ENCODE data around the gene EPB41. TPM values are rescaled to one million over a fixed set of nuclear protein-coding genes. Genes with fewer than 3 reads are reported as not detected.
"Not testable (repeated sequence)": the region's sequence is repeated elsewhere in the genome, so short reads cannot be mapped to it uniquely, and the experiment has no call there.

EPB41 gene
- total and polyA plus RNA-seq, 2 donors from 2014 or later: 9.9 to 38.8 TPM

- Histone ChIP-seq H3K9me3 (ENCODE audit: control insufficient read depth in 2 of 3, insufficient read depth in 1 of 3, low read length in 3 of 3) (no peaks in the 10 kb centered on the region), H3K4me3 (ENCODE audit: low read length in 3 of 3) (no peak overlapping the region), H3K27me3 (ENCODE audit: control insufficient read depth, insufficient read depth, low read length) (no peaks in the 10 kb centered on the region), H3K9ac (ENCODE audit: low read length in 3 of 3) (no peak overlapping the region), H3K27ac (ENCODE audit: low read depth in 2 of 2, low read length in 2 of 2) (no peak overlapping the region), H3K4me1 (ENCODE audit: control insufficient read depth in 2 of 3, insufficient read depth in 2 of 3, low read depth in 1 of 3, low read length in 3 of 3) (peaks cover 0 to 6% (median 0%) of the 10 kb centered on the region in 3 donors), H3K36me3 (ENCODE audit: control insufficient read depth in 2 of 3, insufficient read depth in 3 of 3, low read length in 3 of 3) (no peaks in the 10 kb centered on the region)
- DNase-seq (no peak), FAIRE-seq (no peak)
- intact Hi-C loops (cut with DNase I): no loop called here
- TF ChIP-seq, protein P1, sequence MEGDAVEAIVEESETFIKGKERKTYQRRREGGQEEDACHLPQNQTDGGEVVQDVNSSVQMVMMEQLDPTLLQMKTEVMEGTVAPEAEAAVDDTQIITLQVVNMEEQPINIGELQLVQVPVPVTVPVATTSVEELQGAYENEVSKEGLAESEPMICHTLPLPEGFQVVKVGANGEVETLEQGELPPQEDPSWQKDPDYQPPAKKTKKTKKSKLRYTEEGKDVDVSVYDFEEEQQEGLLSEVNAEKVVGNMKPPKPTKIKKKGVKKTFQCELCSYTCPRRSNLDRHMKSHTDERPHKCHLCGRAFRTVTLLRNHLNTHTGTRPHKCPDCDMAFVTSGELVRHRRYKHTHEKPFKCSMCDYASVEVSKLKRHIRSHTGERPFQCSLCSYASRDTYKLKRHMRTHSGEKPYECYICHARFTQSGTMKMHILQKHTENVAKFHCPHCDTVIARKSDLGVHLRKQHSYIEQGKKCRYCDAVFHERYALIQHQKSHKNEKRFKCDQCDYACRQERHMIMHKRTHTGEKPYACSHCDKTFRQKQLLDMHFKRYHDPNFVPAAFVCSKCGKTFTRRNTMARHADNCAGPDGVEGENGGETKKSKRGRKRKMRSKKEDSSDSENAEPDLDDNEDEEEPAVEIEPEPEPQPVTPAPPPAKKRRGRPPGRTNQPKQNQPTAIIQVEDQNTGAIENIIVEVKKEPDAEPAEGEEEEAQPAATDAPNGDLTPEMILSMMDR (IDR thresholded peaks at IDR 0.05; ENCODE audit: borderline replicate concordance, extremely low read depth, insufficient read depth): no peak
Measured at GRCh38 chr1:29126198-29126597, 211.8 kb downstream of the EPB41 start.

- H3K9ac ChIP-seq (ENCODE audit: low read length in 3 of 3): no peak overlapping the region
- no peaks in the 10 kb centered on the region for H3K36me3 ChIP-seq (ENCODE audit: control insufficient read depth in 2 of 3, insufficient read depth in 3 of 3, low read length in 3 of 3)
- intact Hi-C loops (cut with DNase I): no loop called here
- H3K9me3 ChIP-seq (ENCODE audit: control insufficient read depth in 2 of 3, insufficient read depth in 1 of 3, low read length in 3 of 3): no peaks in the 10 kb centered on the region
- no peak overlapping the region for H3K4me3 ChIP-seq (ENCODE audit: low read length in 3 of 3)
- no peaks in the 10 kb centered on the region for H3K27me3 ChIP-seq (ENCODE audit: control insufficient read depth, insufficient read depth, low read length)
- no peak overlapping the region for H3K27ac ChIP-seq (ENCODE audit: low read depth in 2 of 2, low read length in 2 of 2)
- H3K4me1 ChIP-seq (ENCODE audit: control insufficient read depth in 2 of 3, insufficient read depth in 2 of 3, low read depth in 1 of 3, low read length in 3 of 3): peaks cover 0 to 2% (median 2%) of the 10 kb centered on the region in 3 donors
- DNase-seq (no peak), FAIRE-seq (no peak)
- TF ChIP-seq, protein P1 (IDR thresholded peaks at IDR 0.05; ENCODE audit: borderline replicate concordance, extremely low read depth, insufficient read depth): no peak
Measured at GRCh38 chr1:29128739-29129138, 214.4 kb downstream of the EPB41 start.

GRCh38 chr1:29129916-29130315 is 215.5 kb downstream of the EPB41 start:
- Histone ChIP-seq H3K27me3 (ENCODE audit: control insufficient read depth, insufficient read depth, low read length) (no peaks in the 10 kb centered on the region), H3K4me3 (ENCODE audit: low read length in 3 of 3) (no peak overlapping the region), H3K36me3 (ENCODE audit: control insufficient read depth in 2 of 3, insufficient read depth in 3 of 3, low read length in 3 of 3) (no peaks in the 10 kb centered on the region), H3K4me1 (ENCODE audit: control insufficient read depth in 2 of 3, insufficient read depth in 2 of 3, low read depth in 1 of 3, low read length in 3 of 3) (peaks cover 0 to 3% (median 1%) of the 10 kb centered on the region in 3 donors), H3K27ac (ENCODE audit: low read depth in 2 of 2, low read length in 2 of 2) (no peak overlapping the region), H3K9me3 (ENCODE audit: control insufficient read depth in 2 of 3, insufficient read depth in 1 of 3, low read length in 3 of 3) (no peaks in the 10 kb centered on the region), H3K9ac (ENCODE audit: low read length in 3 of 3) (no peak overlapping the region)
- DNase-seq: no peak
- no peak for FAIRE-seq
- intact Hi-C loops (cut with DNase I): no loop called here
- TF ChIP-seq, protein P1 (IDR thresholded peaks at IDR 0.05; ENCODE audit: borderline replicate concordance, extremely low read depth, insufficient read depth): no peak

DNA sequence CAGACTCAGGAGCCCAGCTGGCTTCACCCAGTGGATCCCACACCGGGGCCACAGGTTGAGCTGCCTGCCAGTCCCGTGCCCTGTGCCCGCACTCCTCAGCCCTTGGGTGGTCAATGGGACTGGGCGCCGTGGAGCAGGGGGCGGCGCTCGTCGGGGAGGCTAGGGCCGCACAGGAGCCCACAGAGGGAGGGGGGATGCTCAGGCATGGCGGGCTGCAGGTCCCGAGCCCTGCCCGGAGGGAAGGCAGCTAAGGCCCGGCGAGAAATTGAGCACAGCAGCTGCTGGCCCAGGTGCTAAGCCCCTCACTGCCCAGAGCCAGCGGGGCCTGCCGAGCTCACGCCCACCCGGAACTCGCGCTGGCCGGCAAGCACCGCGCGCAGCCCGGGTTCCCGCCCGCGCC is 216.7 kb downstream of the EPB41 start:
- H3K27me3 ChIP-seq (ENCODE audit: control insufficient read depth, insufficient read depth, low read length); H3K27ac ChIP-seq (ENCODE audit: low read depth in 2 of 2, low read length in 2 of 2); H3K9ac ChIP-seq (ENCODE audit: low read length in 3 of 3); H3K9me3 ChIP-seq (ENCODE audit: control insufficient read depth in 2 of 3, insufficient read depth in 1 of 3, low read length in 3 of 3); H3K4me3 ChIP-seq (ENCODE audit: low read length in 3 of 3); FAIRE-seq; H3K4me1 ChIP-seq (ENCODE audit: control insufficient read depth in 2 of 3, insufficient read depth in 2 of 3, low read depth in 1 of 3, low read length in 3 of 3); intact Hi-C loops (cut with DNase I); H3K36me3 ChIP-seq (ENCODE audit: control insufficient read depth in 2 of 3, insufficient read depth in 3 of 3, low read length in 3 of 3); DNase-seq: not testable (repeated sequence)
